Brain microvascular endothelial cell (primary cell): Measurements from ENCODE around the gene SELP.

ENCODE experiments used
- DNase-seq: peaks from one replicate; pipeline ENCODE4 v3.0.0-alpha.2; 2020
- H3K27ac ChIP-seq: fragments of 250-450 bp; sonication (Bioruptor Pico); 2 replicates; pipeline ENCODE4 v1.5.1; 2020; ENCODE audit warnings: mild to moderate bottlenecking, moderate library complexity
- H3K27me3 ChIP-seq: fragments of 250-450 bp; sonication (Bioruptor Pico); replicated peaks from 2 replicates; pipeline ENCODE4 v1.5.1; 2020; ENCODE audit warnings: mild to moderate bottlenecking
- H3K36me3 ChIP-seq: fragments of 250-450 bp; sonication (Bioruptor Pico); replicated peaks from 2 replicates; pipeline ENCODE4 v1.5.1; 2020; ENCODE audit warnings: mild to moderate bottlenecking
- H3K4me3 ChIP-seq: 2 replicates; pipeline ENCODE4 v1.5.1; 2011; ENCODE audit warnings: low read depth, mild to moderate bottlenecking, control low read depth, low read length, moderate library complexity
- CTCF ChIP-seq: IDR thresholded peaks from 2 replicates; pipeline ENCODE4 v1.5.1; 2011; ENCODE audit warnings: low read depth, mild to moderate bottlenecking, moderate library complexity, low read length, control low read depth, inconsistent platforms; ENCODE audit errors: missing control alignments
- in situ Hi-C: cut with HindIII; loops from 2 replicates; pipeline ENCODE4 v1.10.0; 2017; ENCODE audit warnings: low sequenced_read_pairs, low pct_ligation_motif_present

SELP gene

DNA sequence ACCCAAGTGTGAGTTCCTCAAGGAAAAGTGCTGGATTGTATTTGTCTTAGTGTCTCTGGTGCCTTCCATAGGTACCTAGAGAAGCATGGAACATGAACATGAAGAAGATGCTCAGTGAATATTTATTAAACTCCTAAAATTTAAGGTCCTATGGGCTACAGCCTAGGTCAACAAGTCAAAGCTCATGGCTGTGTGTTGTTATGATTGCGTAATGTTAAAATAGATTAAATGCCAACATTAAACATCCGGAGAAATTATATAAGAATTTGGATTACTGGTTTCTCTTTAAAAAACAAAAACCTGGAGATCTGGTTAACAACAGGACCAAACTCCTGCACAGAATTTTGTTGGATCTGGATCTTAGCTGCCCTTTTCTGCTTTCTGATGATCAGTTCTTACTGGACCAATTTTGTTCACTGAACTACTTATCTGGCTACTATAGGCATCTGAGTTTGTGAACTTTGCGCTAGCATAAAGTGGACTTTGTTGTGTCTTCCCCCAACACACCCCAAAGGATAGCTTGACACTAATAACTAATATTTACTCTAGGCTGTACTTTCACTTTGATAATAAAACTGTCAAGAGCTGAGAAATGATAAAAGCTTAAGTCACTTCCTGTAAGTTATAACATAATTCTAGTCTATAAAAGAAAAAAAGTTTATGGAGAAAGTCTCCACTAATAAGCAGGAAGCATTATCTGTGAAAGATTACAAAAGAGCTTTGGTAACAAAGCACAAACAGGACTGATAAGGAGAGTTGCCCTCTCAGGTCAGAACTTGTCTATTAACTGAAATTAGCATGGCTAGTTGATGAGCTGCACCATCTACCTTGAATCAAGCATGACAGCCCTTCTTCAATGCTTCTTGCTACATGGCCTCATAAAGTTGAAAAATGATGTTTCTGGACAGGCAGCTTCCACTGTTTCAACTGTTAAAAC lies 64.3 kb downstream of the SELP start:
- TF ChIP-seq CTCF: no peak
- in situ Hi-C loops: no loop called here
- Histone ChIP-seq H3K27me3 (no peaks in the 10 kb centered on the region), H3K4me3 (no peak overlapping the region), H3K36me3 (no peaks in the 10 kb centered on the region), H3K27ac (no peak overlapping the region)
- DNase-seq: no peak

GRCh38 chr1:169563650-169564049 lies 66.3 kb downstream of the SELP start:
- Histone ChIP-seq H3K27ac (no peak overlapping the region), H3K4me3 (no peak overlapping the region), H3K36me3 (no peaks in the 10 kb centered on the region), H3K27me3 (no peaks in the 10 kb centered on the region)
- in situ Hi-C loops: no loop called here
- no peak for TF ChIP-seq CTCF
- no peak for DNase-seq

DNA sequence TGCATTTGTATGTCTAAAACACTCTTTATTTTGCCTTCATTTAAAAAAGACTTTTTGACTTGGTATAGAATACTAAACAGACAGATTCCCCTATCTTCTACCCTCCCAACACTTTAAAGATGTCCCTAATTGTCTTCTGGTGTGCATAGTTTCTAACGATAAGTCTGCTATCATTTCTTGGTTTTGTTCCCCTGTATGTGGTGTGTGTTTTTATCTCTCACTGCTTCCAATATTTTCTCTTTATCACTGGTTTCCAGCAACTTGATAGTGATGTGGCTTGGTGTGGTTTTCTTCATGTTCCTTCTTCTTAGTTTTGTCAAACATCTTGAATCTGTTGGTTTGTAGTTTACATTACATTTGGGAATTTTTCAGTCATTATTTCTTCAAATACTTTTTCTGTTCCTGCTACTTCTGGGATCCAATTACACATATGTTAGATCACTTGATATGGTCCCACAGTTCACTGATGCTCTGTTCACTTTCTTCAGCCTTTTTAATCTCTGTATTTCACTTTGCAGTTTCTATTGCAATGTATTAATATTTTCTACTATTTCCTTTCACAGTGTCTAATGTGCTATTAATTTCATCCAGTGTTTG lies 66.8 kb downstream of the SELP start:
- Histone ChIP-seq H3K27ac (no peak overlapping the region), H3K27me3 (no peaks in the 10 kb centered on the region), H3K4me3 (no peak overlapping the region), H3K36me3 (no peaks in the 10 kb centered on the region)
- in situ Hi-C loops: no loop called here
- DNase-seq: no peak
- no peak for TF ChIP-seq CTCF

DNA sequence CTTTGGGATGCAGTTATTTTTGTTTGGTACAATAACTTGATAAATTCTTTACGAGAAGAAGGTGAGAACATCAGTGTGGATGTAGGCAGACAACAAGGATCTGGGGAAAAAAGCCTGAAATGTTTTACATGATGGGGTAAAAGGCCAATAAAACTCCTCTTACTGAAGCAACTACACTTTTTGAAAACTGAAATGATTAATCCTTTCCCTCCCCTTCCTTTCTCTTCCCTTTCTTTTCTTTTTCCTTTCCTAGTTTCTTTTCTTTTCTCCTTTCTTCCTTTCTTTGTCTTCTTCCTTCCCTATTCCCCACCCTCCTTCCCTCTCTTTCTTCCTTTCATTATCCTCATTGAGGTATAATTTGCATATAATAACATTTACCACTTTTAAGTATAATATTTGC lies 68.2 kb downstream of the SELP start:
- DNase-seq: no peak
- no peak for TF ChIP-seq CTCF
- Histone ChIP-seq H3K4me3 (no peak overlapping the region), H3K27ac (no peak overlapping the region), H3K27me3 (no peaks in the 10 kb centered on the region), H3K36me3 (no peaks in the 10 kb centered on the region)
- in situ Hi-C loops: no loop called here

GRCh38 chr1:169557131-169557530 lies 72.8 kb downstream of the SELP start:
- Histone ChIP-seq H3K36me3 (no peaks in the 10 kb centered on the region), H3K4me3 (no peak overlapping the region), H3K27ac (no peak overlapping the region), H3K27me3 (no peaks in the 10 kb centered on the region)
- DNase-seq: no peak
- no peak for TF ChIP-seq CTCF
- in situ Hi-C loops: no loop called here
